Uterus (tissue), 2 donors: ENCODE data around the gene RPL15.

Experiments
- CTCF ChIP-seq, 4 experiments: fragments of 200-600 bp in 2 of 4; fragments of 450-650 bp in 2 of 4; sonication (generic) in 2 of 4; IDR thresholded peaks; one replicate each; pipeline ENCODE4 v1.5.1; 2016 to 2019; ENCODE audit warnings: antibody characterized with exemption in 4 of 4, mild to moderate bottlenecking in 2 of 4, moderate library complexity in 1 of 4
- POLR2A ChIP-seq, 2 donors: fragments of 450-650 bp; IDR thresholded peaks; one replicate each; pipeline ENCODE4 v1.6.1; 2016; ENCODE audit warnings: antibody characterized with exemption in 2 of 2, mild to moderate bottlenecking in 1 of 2, moderate library complexity in 1 of 2

GRCh38 chr3:23916152-23916885, 613 bp upstream of the RPL15 start:
- TF ChIP-seq CTCF (IDR thresholded peaks at IDR 0.05) (no peak), POLR2A (IDR thresholded peaks at IDR 0.05) (no peak)
